K562 (cell line): Measurements from ENCODE around the gene TIMM23. TPM values are rescaled to one million over a fixed set of nuclear protein-coding genes. Genes with fewer than 3 reads are reported as not detected.

Experiments
- CCAR2 ChIP-seq: fragments of 200-400 bp; formaldehyde crosslinking; IDR thresholded peaks from 2 replicates; pipeline ENCODE4 v1.6.1; 2017; ENCODE audit warnings: mild to moderate bottlenecking, low read depth, low read length
- CHAMP1 ChIP-seq: fragments of 450-650 bp; IDR thresholded peaks from 2 replicates; pipeline ENCODE4 v1.6.1; 2016; ENCODE audit warnings: mild to moderate bottlenecking
- ID3 ChIP-seq, 2 experiments: fragments of 250-450 bp in 1 of 2; fragments of 450-650 bp in 1 of 2; sonication (Bioruptor Pico) in 1 of 2; IDR thresholded peaks; 2 replicates each; pipeline versions ENCODE4 v1.6.1 to v1.8.0; 2016 to 2021; ENCODE audit warnings: mild to moderate bottlenecking in 2 of 2, moderate library complexity in 2 of 2, missing compliant biosample characterization in 1 of 2, missing genetic modification characterization in 1 of 2
- MXD1 ChIP-seq: fragments of 250-450 bp; sonication (Bioruptor Pico); IDR thresholded peaks from 2 replicates; pipeline ENCODE4 v1.8.0; 2021; ENCODE audit warnings: borderline replicate concordance, mild to moderate bottlenecking, moderate library complexity; ENCODE audit not compliant: poor library complexity, severe bottlenecking
- NCOA6 ChIP-seq: fragments of 450-650 bp; IDR thresholded peaks from 2 replicates; pipeline ENCODE4 v1.6.1; 2017; ENCODE audit warnings: mild to moderate bottlenecking
- PATZ1 ChIP-seq: fragments of 250-450 bp; sonication (Bioruptor Pico); IDR thresholded peaks from 2 replicates; pipeline ENCODE4 v1.5.0; 2020; ENCODE audit warnings: mild to moderate bottlenecking, borderline replicate concordance
- RREB1 ChIP-seq: fragments of 250-450 bp; sonication (Bioruptor Pico); IDR thresholded peaks from 2 replicates; pipeline ENCODE4 v1.4.0; 2020
- SNAPC5 ChIP-seq: fragments of 250-450 bp; sonication (Bioruptor Pico); IDR thresholded peaks from 2 replicates; pipeline ENCODE4 v1.8.0; 2021; ENCODE audit warnings: moderate library complexity, mild to moderate bottlenecking, inconsistent platforms
- TCF3 ChIP-seq: sonication (generic); formaldehyde crosslinking; IDR thresholded peaks from 2 replicates; pipeline ENCODE4 v1.4.0; 2020; ENCODE audit warnings: mild to moderate bottlenecking, missing genetic modification reagents
- YBX1 ChIP-seq: fragments of 450-650 bp; IDR thresholded peaks from 2 replicates; pipeline ENCODE4 v1.7.1; 2016; ENCODE audit warnings: mild to moderate bottlenecking
- ZKSCAN8 ChIP-seq: fragments of 200-800 bp; sonication (Bioruptor generic); IDR thresholded peaks from 2 replicates; pipeline ENCODE4 v1.6.1; 2016; ENCODE audit warnings: missing genetic modification characterization, missing compliant biosample characterization
- ZNF224 ChIP-seq: sonication (generic); formaldehyde crosslinking; IDR thresholded peaks from 2 replicates; pipeline ENCODE4 v1.8.0; 2022; ENCODE audit warnings: mild to moderate bottlenecking, missing genetic modification reagents
- ZZZ3 ChIP-seq: fragments of 450-650 bp; IDR thresholded peaks from 2 replicates; pipeline ENCODE4 v1.6.1; 2016; ENCODE audit warnings: antibody characterized with exemption, mild to moderate bottlenecking, moderate library complexity
- polyA plus RNA-seq, 8 experiments: library from polyadenylated mRNA; depleted of rRNA in 4 of 8; stranded (reverse) in 5 of 8; unstranded in 3 of 8; fragments of >200 nt; fragmentation: Nextera tagmentation in 2 of 8; fragmentation: Illumina TruSeq in 1 of 8; extraction: Ambion mirVana in 2 of 8; extraction: Trizol in 1 of 8; gene quantifications; 2 replicates each; pipeline versions ENCODE4 v1.2.1 to v1.2.3, GENCODE V29; 2011 to 2014; ENCODE audit warnings: inconsistent platforms in 1 of 8, missing spikeins in 1 of 8
- total RNA-seq, 7 experiments: library from RNA; depleted of rRNA in 6 of 7; stranded (reverse); fragments of >200 nt in 6 of 7; fragmentation: Illumina TruSeq in 2 of 7; extraction: Trizol in 2 of 7; gene quantifications; 2 replicates each; pipeline versions ENCODE4 v1.2.1 to v1.2.3, GENCODE V29; 2011 to 2021; ENCODE audit warnings: low replicate concordance in 1 of 7

TIMM23 gene
- total and polyA plus RNA-seq, 9 of the 15 experiments (the other 6 are each of a cell fraction or from before 2014, with no cell fraction given): 148 to 280 (median 183) TPM

GRCh38 chr10:46022978-46023702 is 50.9 kb downstream of the TIMM23 start (continued):
- TF ChIP-seq RREB1 (CRISPR knock-in tag): no peak
- no peak; the same call in 1 of the 2 replicates for TF ChIP-seq PATZ1
- no peak for TF ChIP-seq YBX1
- TF ChIP-seq ZZZ3: no peak
- no peak for TF ChIP-seq ZNF224 (CRISPR knock-in tag)
- TF ChIP-seq SNAPC5 (CRISPR knock-in tag): no peak
- 0 out of 2 replicates have a peak, but pooled peaks have one; percentile 22 for TF ChIP-seq CHAMP1
- TF ChIP-seq TCF3 (CRISPR knock-in tag): peak; percentile 48
- TF ChIP-seq NCOA6: no peak
- TF ChIP-seq CCAR2: no peak
- no peak for TF ChIP-seq MXD1
- TF ChIP-seq ID3 (CRISPR knock-in tag; IDR thresholded peaks at IDR 0.05): no peak
- TF ChIP-seq ID3 (tag; IDR thresholded peaks at IDR 0.05): peak; percentile 76; the same call in 1 of the 2 replicates
- no peak for TF ChIP-seq ZKSCAN8 (CRISPR knock-in tag)
